Endodermal cell (in vitro differentiated cells): ENCODE data around the gene FHOD1. TPM values are rescaled to one million over a fixed set of nuclear protein-coding genes. Genes with fewer than 3 reads are reported as not detected.
A peak's percentile ranks its signal among the peaks of the same experiment; 100 is the strongest.

Experiments used
- DNase-seq: peaks from one replicate; pipeline ENCODE4 v3.0.0-alpha.2; 2017
- H3K27ac ChIP-seq: 2 replicates; pipeline ENCODE4 v1.5.1; 2013; ENCODE audit warnings: mild to moderate bottlenecking, low read depth, low read length, moderate library complexity
- H3K27me3 ChIP-seq: 2 replicates; pipeline ENCODE4 v1.6.1; 2013; ENCODE audit warnings: mild to moderate bottlenecking, low read length, moderate library complexity; ENCODE audit not compliant: insufficient read depth, control insufficient read depth, poor library complexity, severe bottlenecking
- H3K36me3 ChIP-seq: 2 replicates; pipeline ENCODE4 v1.7.0; 2013; ENCODE audit warnings: mild to moderate bottlenecking, low read length, moderate library complexity; ENCODE audit not compliant: control insufficient read depth, insufficient read depth
- H3K4me1 ChIP-seq: one replicate; pipeline ENCODE4 v1.7.0; 2013; ENCODE audit warnings: low read length; ENCODE audit not compliant: control insufficient read depth, insufficient read depth
- H3K4me3 ChIP-seq: 2 replicates; pipeline ENCODE4 v1.5.1; 2013; ENCODE audit warnings: mild to moderate bottlenecking, low read length, moderate library complexity
- H3K9ac ChIP-seq: 2 replicates; pipeline ENCODE4 v1.6.1; 2013; ENCODE audit warnings: mild to moderate bottlenecking, low read length, moderate library complexity; ENCODE audit not compliant: poor library complexity, severe bottlenecking; ENCODE audit errors: extremely low read depth
- H3K9me3 ChIP-seq: 2 replicates; pipeline ENCODE4 v1.6.1; 2013; ENCODE audit warnings: mild to moderate bottlenecking, low read length, moderate library complexity; ENCODE audit not compliant: control insufficient read depth
- H3K27ac Mint-ChIP-seq: 2 replicates; pipeline ENCODE4 v1.8.0; 2020; ENCODE audit warnings: mixed read lengths
- H3K27me3 Mint-ChIP-seq: 2 replicates; pipeline ENCODE4 v1.8.0; 2021; ENCODE audit warnings: mild to moderate bottlenecking, mixed read lengths; ENCODE audit not compliant: insufficient read depth
- H3K36me3 Mint-ChIP-seq: 2 replicates; pipeline ENCODE4 v1.8.0; 2020; ENCODE audit warnings: low read depth, mixed read lengths
- H3K4me1 Mint-ChIP-seq: 2 replicates; pipeline ENCODE4 v1.8.0; 2020; ENCODE audit warnings: mixed read lengths
- H3K4me3 Mint-ChIP-seq: 2 replicates; pipeline ENCODE4 v1.8.0; 2020; ENCODE audit warnings: mild to moderate bottlenecking, moderate library complexity, mixed read lengths
- H3K9me3 Mint-ChIP-seq: 2 replicates; pipeline ENCODE4 v1.8.0; 2020; ENCODE audit warnings: mild to moderate bottlenecking, mixed read lengths
- CTCF ChIP-seq: fragments of 200-600 bp; sonication (generic); conservative IDR thresholded peaks from 2 replicates; pipeline ENCODE4 v1.5.0; 2021; ENCODE audit warnings: antibody characterized with exemption, mild to moderate bottlenecking
- WGBS, 2 experiments: methylation state at CpG; one replicate each; pipeline versions ENCODE4 v1.1.5 to v1.1.7; 2013; ENCODE audit warnings: missing lambda C conversion rate in 2 of 2, mixed read lengths in 1 of 2; ENCODE audit not compliant: insufficient coverage in 1 of 2, insufficient read length in 1 of 2; 5-methylcytosine and 5-hydroxymethylcytosine counted together
- total RNA-seq, 2 donors: library from RNA; stranded (reverse); fragmentation: NEBNext Ultra II Directional in 1 of 2; extraction: Animal tissue kit (Norgen Biotek cat#: 25700) in 1 of 2; gene quantifications; 2 replicates in 1 of 2; 3 replicates in 1 of 2; pipeline ENCODE4 v1.2.1, GENCODE V29; 2021

FHOD1 gene
- total RNA-seq, 2 donors from 2014 or later, result 51.7 to 71.9 TPM

- 83 to 88% methylated on average over 3 to 5 of the region's 5 CpGs for WGBS, 2 experiments
- H3K27me3 ChIP-seq, result no peaks in the 10 kb centered on the region
- no peak for DNase-seq
- no peak for TF ChIP-seq CTCF
- no peaks in the 10 kb centered on the region for H3K9me3 ChIP-seq
- H3K27ac Mint-ChIP-seq, result peak overlapping the region; percentile 96
- H3K27me3 Mint-ChIP-seq, result peaks cover 15% of the 10 kb centered on the region
- H3K4me1 ChIP-seq, result peaks cover 25% of the 10 kb centered on the region
- peaks cover 26% of the 10 kb centered on the region for H3K4me1 Mint-ChIP-seq
- H3K36me3 ChIP-seq, result peaks cover 50% of the 10 kb centered on the region
- H3K36me3 Mint-ChIP-seq, result peaks cover 3% of the 10 kb centered on the region
- peak overlapping the region; percentile 89 for H3K4me3 ChIP-seq
- no peaks in the 10 kb centered on the region for H3K9me3 Mint-ChIP-seq
- H3K9ac ChIP-seq, result no peak overlapping the region
- peak overlapping the region; percentile 86 for H3K4me3 Mint-ChIP-seq
- no peak overlapping the region for H3K27ac ChIP-seq
Observed at GRCh38 chr16:67244387-67245185, 2.7 kb downstream of the FHOD1 start.

- no peaks in the 10 kb centered on the region for H3K27me3 ChIP-seq
- no peak overlapping the region for H3K9ac ChIP-seq
- H3K4me3 ChIP-seq, result peak overlapping the region; percentile 89
- peaks cover 24% of the 10 kb centered on the region for H3K4me1 ChIP-seq
- WGBS, 2 experiments, result 92 to 100% methylated on average over 3 to 4 of the region's 4 CpGs
- H3K36me3 ChIP-seq, result peaks cover 62% of the 10 kb centered on the region
- no peaks in the 10 kb centered on the region for H3K9me3 ChIP-seq
- Mint-ChIP-seq H3K9me3 (no peaks in the 10 kb centered on the region), H3K4me3 (no peak overlapping the region), H3K4me1 (peaks cover 22% of the 10 kb centered on the region), H3K27me3 (peaks cover 8% of the 10 kb centered on the region), H3K27ac (no peak overlapping the region), H3K36me3 (peaks cover 6% of the 10 kb centered on the region)
- no peak for DNase-seq
- TF ChIP-seq CTCF, result no peak
- H3K27ac ChIP-seq, result no peak overlapping the region
Observed at GRCh38 chr16:67243481-67243880, 3.8 kb downstream of the FHOD1 start.

- Mint-ChIP-seq H3K4me1 (peaks cover 14% of the 10 kb centered on the region), H3K27ac (no peak overlapping the region), H3K4me3 (no peak overlapping the region), H3K9me3 (no peaks in the 10 kb centered on the region), H3K27me3 (no peaks in the 10 kb centered on the region), H3K36me3 (peaks cover 19% of the 10 kb centered on the region)
- Histone ChIP-seq H3K9ac (no peak overlapping the region), H3K4me1 (peaks cover 24% of the 10 kb centered on the region), H3K36me3 (peaks cover 74% of the 10 kb centered on the region), H3K9me3 (no peaks in the 10 kb centered on the region), H3K27ac (no peak overlapping the region), H3K4me3 (no peak overlapping the region), H3K27me3 (no peaks in the 10 kb centered on the region)
- WGBS, 2 experiments, result 94 to 96% methylated on average over 2 to 4 of the region's 4 CpGs
- TF ChIP-seq CTCF, result no peak
- no peak for DNase-seq
Observed at GRCh38 chr16:67242138-67242730, 5.0 kb downstream of the FHOD1 start.
